HepG2 (cell line): ENCODE data around the gene PSKH1. TPM values are rescaled to one million over a fixed set of nuclear protein-coding genes. Genes with fewer than 3 reads are reported as not detected.

ENCODE experiments used
- ATF1 ChIP-seq: IDR thresholded peaks from 2 replicates; pipeline ENCODE4 v1.6.1; 2016; ENCODE audit warnings: mild to moderate bottlenecking, control low read depth
- ATF7 ChIP-seq, 2 experiments: fragments of 450-650 bp in 1 of 2; sonication (generic) in 1 of 2; formaldehyde crosslinking in 1 of 2; IDR thresholded peaks; 2 replicates each; pipeline versions ENCODE4 v1.4.0 to v1.6.1; 2016 to 2020; ENCODE audit warnings: antibody characterized with exemption in 1 of 2, mild to moderate bottlenecking in 1 of 2, missing genetic modification reagents in 1 of 2
- CREB1 ChIP-seq, 2 experiments: fragments of 450-650 bp in 1 of 2; IDR thresholded peaks; 2 replicates each; pipeline ENCODE4 v1.6.1; 2016 to 2017; ENCODE audit warnings: control low read depth in 1 of 2, mild to moderate bottlenecking in 1 of 2, missing compliant biosample characterization in 1 of 2, missing genetic modification characterization in 1 of 2
- ERF ChIP-seq: IDR thresholded peaks from 2 replicates; pipeline ENCODE4 v1.6.1; 2018; ENCODE audit warnings: missing biosample characterization, missing genetic modification reagents
- JDP2 ChIP-seq: sonication (generic); formaldehyde crosslinking; IDR thresholded peaks from 2 replicates; pipeline ENCODE4 v1.8.1; 2022; ENCODE audit warnings: missing genetic modification reagents, borderline replicate concordance
- KDM4B ChIP-seq: sonication (generic); formaldehyde crosslinking; IDR thresholded peaks from 2 replicates; pipeline ENCODE4 v1.4.0; 2020; ENCODE audit warnings: missing genetic modification reagents
- MIER2 ChIP-seq: IDR thresholded peaks from 2 replicates; pipeline ENCODE4 v1.6.1; 2016; ENCODE audit warnings: missing biosample characterization, missing genetic modification reagents
- MTF1 ChIP-seq: sonication (generic); formaldehyde crosslinking; IDR thresholded peaks from 2 replicates; pipeline ENCODE4 v1.5.0; 2020; ENCODE audit warnings: missing genetic modification reagents
- NCOA2 ChIP-seq: sonication (generic); formaldehyde crosslinking; IDR thresholded peaks from 2 replicates; pipeline ENCODE4 v1.8.0; 2022; ENCODE audit warnings: inconsistent platforms
- NFYC ChIP-seq: IDR thresholded peaks from 2 replicates; pipeline ENCODE4 v1.6.1; 2016; ENCODE audit warnings: missing genetic modification reagents, missing compliant biosample characterization
- YY1 ChIP-seq: IDR thresholded peaks from 2 replicates; pipeline ENCODE4 v1.6.1; 2011; ENCODE audit warnings: low read length, low read depth, moderate library complexity, mild to moderate bottlenecking; ENCODE audit not compliant: insufficient read depth, insufficient replicate concordance
- ZMYM4 ChIP-seq: sonication (generic); formaldehyde crosslinking; IDR thresholded peaks from 2 replicates; pipeline ENCODE4 v1.8.1; 2023; ENCODE audit warnings: mild to moderate bottlenecking, missing genetic modification reagents
- ZNF160 ChIP-seq: sonication (generic); formaldehyde crosslinking; IDR thresholded peaks from 2 replicates; pipeline ENCODE4 v1.8.0; 2022; ENCODE audit warnings: mild to moderate bottlenecking, inconsistent platforms, missing genetic modification reagents
- ZNF232 ChIP-seq: sonication (generic); formaldehyde crosslinking; IDR thresholded peaks from 2 replicates; pipeline ENCODE4 v1.4.0; 2020; ENCODE audit warnings: missing genetic modification reagents, borderline replicate concordance
- ZNF264 ChIP-seq: sonication (generic); formaldehyde crosslinking; IDR thresholded peaks from 2 replicates; pipeline ENCODE4 v1.4.0; 2020; ENCODE audit warnings: missing genetic modification reagents
- ZNF33B ChIP-seq: sonication (generic); formaldehyde crosslinking; IDR thresholded peaks from 2 replicates; pipeline ENCODE4 v1.5.1; 2020; ENCODE audit warnings: mild to moderate bottlenecking, missing genetic modification reagents
- ZNF431 ChIP-seq: sonication (generic); formaldehyde crosslinking; IDR thresholded peaks from 2 replicates; pipeline ENCODE4 v1.9.0; 2022; ENCODE audit warnings: missing genetic modification reagents, low read depth, mild to moderate bottlenecking, borderline replicate concordance
- ZNF552 ChIP-seq: sonication (generic); formaldehyde crosslinking; IDR thresholded peaks from 2 replicates; pipeline ENCODE4 v1.9.0; 2022; ENCODE audit warnings: missing genetic modification reagents, mild to moderate bottlenecking, borderline replicate concordance
- ZNF614 ChIP-seq: IDR thresholded peaks from 2 replicates; pipeline ENCODE4 v1.6.1; 2018; ENCODE audit warnings: missing biosample characterization, missing genetic modification reagents, inconsistent platforms, borderline replicate concordance
- ZNF616 ChIP-seq: sonication (generic); formaldehyde crosslinking; IDR thresholded peaks from 2 replicates; pipeline ENCODE4 v1.5.0; 2020; ENCODE audit warnings: low read depth, mild to moderate bottlenecking, missing genetic modification reagents
- ZNF652 ChIP-seq: IDR thresholded peaks from 2 replicates; pipeline ENCODE4 v1.6.1; 2016; ENCODE audit warnings: low read depth, borderline replicate concordance
- ZNF660 ChIP-seq: sonication (generic); formaldehyde crosslinking; IDR thresholded peaks from 2 replicates; pipeline ENCODE4 v1.5.1; 2020; ENCODE audit warnings: mild to moderate bottlenecking, low read depth, missing genetic modification reagents, borderline replicate concordance
- ZNF761 ChIP-seq: sonication (generic); formaldehyde crosslinking; conservative IDR thresholded peaks from 2 replicates; pipeline ENCODE4 v1.4.0; 2020; ENCODE audit warnings: mild to moderate bottlenecking, missing genetic modification reagents
- ZNF850 ChIP-seq: sonication (generic); formaldehyde crosslinking; conservative IDR thresholded peaks from 2 replicates; pipeline ENCODE4 v1.9.0; 2021; ENCODE audit warnings: mild to moderate bottlenecking, missing genetic modification reagents
- polyA plus RNA-seq, 8 experiments: library from polyadenylated mRNA; depleted of rRNA in 3 of 8; stranded (reverse) in 7 of 8; unstranded in 1 of 8; fragments of >200 nt; fragmentation: Illumina TruSeq in 4 of 8; extraction: Trizol in 4 of 8; gene quantifications; 2 replicates each; pipeline versions ENCODE4 v1.2.1 to v1.2.3, GENCODE V29; 2011 to 2016; ENCODE audit warnings: low read depth in 4 of 8, missing spikeins in 1 of 8, mixed read lengths in 1 of 8; ENCODE audit not compliant: insufficient read depth in 1 of 8
- total RNA-seq, 5 experiments: library from RNA; depleted of rRNA; stranded (reverse); fragments of >200 nt; fragmentation: Illumina TruSeq; extraction: Trizol; gene quantifications; 2 replicates each; pipeline ENCODE4 v1.2.3, GENCODE V29; 2016; ENCODE audit warnings: low read depth in 1 of 5
- TF ChIP-seq, protein P1 (sequence below): sonication (generic); formaldehyde crosslinking; IDR thresholded peaks from 2 replicates; pipeline ENCODE4 v1.5.1; 2020; ENCODE audit warnings: missing genetic modification reagents, mild to moderate bottlenecking, borderline replicate concordance
- TF ChIP-seq, protein P2 (sequence below): sonication (generic); formaldehyde crosslinking; IDR thresholded peaks from 2 replicates; pipeline ENCODE4 v1.4.0; 2020; ENCODE audit warnings: missing genetic modification reagents
- TF ChIP-seq, protein P3 (sequence below): sonication (generic); formaldehyde crosslinking; IDR thresholded peaks from 2 replicates; pipeline ENCODE4 v1.5.0; 2020; ENCODE audit warnings: missing genetic modification reagents

Gene PSKH1
- total and polyA plus RNA-seq, 2 of the 13 experiments (the other 11 are each of a cell fraction or from before 2014, with no cell fraction given), result 8.4 to 19.1 TPM

DNA sequence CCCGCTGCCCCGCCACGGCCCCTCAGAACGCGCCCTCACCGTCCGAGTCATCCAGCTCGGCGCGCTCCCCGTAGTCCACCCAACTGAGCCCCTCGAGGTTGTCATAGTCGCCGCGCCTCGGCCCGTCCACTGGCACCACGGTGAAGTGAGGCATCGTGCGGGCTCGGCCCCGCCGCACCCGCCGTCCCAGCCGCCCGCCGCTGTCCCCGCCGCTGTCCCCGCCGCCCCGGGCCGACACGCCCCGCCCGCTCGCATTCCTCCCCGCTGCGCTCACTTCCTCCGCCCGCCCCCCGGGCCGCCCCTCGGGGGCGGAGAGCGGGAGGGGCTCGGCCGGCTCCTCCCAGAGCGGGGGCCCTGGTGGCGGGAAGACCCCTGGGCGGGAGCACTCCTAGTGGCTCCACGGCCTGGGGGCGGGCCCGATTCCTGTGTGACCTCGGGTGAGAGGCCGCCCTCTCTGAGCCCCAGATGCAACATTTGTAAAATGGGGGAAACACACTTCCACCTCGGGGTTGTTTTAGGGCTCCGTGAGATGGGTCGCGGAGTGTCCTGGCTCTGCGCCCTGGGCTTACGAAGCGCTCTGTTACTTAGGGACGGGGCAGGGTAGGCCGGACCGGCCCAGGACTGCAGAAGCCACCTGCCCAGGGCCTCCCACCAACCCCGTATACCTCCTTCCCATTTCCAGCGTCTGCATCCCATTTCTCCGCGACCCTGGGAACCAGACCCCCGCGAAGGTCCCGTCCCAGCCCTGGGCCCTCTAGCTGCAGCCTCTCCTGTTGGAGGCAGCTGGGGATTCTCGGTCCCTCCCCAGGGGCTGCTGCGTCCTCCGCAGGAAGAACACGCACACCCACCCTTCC is 75.6 kb downstream of the PSKH1 start, which contains the start of gene SLC12A4 (continued):
- no peak for TF ChIP-seq ZNF660
- peak; percentile 53; the same call in 1 of the 2 replicates for TF ChIP-seq KDM4B (CRISPR knock-in tag)
- TF ChIP-seq ZNF616, result no peak
- no peak for TF ChIP-seq ATF1
- TF ChIP-seq ERF (CRISPR knock-in tag), result peak; percentile 62; the same call in 1 of the 2 replicates
- TF ChIP-seq ZNF761 (CRISPR knock-in tag), result no peak
- TF ChIP-seq JDP2 (CRISPR knock-in tag), result no peak
- no peak for TF ChIP-seq ZNF431 (CRISPR knock-in tag)
- TF ChIP-seq ZNF850, result no peak
- TF ChIP-seq NCOA2, result no peak
- TF ChIP-seq, protein P1, sequence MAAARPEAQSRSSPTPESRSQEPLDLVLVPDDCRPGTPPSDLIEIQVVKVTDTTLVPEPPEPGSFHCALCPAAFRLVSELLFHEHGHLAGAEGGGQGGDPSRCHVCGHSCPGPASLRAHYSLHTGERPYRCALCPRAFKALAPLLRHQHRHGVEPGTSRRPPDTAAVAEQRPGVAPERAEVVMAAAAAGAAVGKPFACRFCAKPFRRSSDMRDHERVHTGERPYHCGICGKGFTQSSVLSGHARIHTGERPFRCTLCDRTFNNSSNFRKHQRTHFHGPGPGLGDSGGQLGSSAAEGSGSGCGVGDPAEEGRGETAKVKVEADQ (CRISPR knock-in tag), result peak; percentile 69; the same call in 1 of the 2 replicates
- no peak; the same call in 1 of the 2 replicates for TF ChIP-seq ZNF264 (CRISPR knock-in tag)
- no peak for TF ChIP-seq ZNF552 (CRISPR knock-in tag)
- 0 out of 2 replicates have a peak, but pooled peaks have one; percentile 28 for TF ChIP-seq MTF1 (CRISPR knock-in tag)
- peak; percentile 64 for TF ChIP-seq YY1
- peak; percentile 65 for TF ChIP-seq ZMYM4 (CRISPR knock-in tag)
- TF ChIP-seq, protein P2, sequence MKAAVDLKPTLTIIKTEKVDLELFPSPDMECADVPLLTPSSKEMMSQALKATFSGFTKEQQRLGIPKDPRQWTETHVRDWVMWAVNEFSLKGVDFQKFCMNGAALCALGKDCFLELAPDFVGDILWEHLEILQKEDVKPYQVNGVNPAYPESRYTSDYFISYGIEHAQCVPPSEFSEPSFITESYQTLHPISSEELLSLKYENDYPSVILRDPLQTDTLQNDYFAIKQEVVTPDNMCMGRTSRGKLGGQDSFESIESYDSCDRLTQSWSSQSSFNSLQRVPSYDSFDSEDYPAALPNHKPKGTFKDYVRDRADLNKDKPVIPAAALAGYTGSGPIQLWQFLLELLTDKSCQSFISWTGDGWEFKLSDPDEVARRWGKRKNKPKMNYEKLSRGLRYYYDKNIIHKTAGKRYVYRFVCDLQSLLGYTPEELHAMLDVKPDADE (CRISPR knock-in tag), result 0 out of 2 replicates have a peak, but pooled peaks have one; percentile 40
- 0 out of 2 replicates have a peak, but pooled peaks have one; percentile 35 for TF ChIP-seq ZNF33B (CRISPR knock-in tag)
- TF ChIP-seq ATF7 (IDR thresholded peaks at IDR 0.05), result no peak
- peak; percentile 94 for TF ChIP-seq ATF7 (CRISPR knock-in tag; IDR thresholded peaks at IDR 0.05)
- TF ChIP-seq, protein P3, sequence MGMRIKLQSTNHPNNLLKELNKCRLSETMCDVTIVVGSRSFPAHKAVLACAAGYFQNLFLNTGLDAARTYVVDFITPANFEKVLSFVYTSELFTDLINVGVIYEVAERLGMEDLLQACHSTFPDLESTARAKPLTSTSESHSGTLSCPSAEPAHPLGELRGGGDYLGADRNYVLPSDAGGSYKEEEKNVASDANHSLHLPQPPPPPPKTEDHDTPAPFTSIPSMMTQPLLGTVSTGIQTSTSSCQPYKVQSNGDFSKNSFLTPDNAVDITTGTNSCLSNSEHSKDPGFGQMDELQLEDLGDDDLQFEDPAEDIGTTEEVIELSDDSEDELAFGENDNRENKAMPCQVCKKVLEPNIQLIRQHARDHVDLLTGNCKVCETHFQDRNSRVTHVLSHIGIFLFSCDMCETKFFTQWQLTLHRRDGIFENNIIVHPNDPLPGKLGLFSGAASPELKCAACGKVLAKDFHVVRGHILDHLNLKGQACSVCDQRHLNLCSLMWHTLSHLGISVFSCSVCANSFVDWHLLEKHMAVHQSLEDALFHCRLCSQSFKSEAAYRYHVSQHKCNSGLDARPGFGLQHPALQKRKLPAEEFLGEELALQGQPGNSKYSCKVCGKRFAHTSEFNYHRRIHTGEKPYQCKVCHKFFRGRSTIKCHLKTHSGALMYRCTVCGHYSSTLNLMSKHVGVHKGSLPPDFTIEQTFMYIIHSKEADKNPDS (CRISPR knock-in tag), result no peak
- TF ChIP-seq ZNF652, result no peak
- no peak for TF ChIP-seq ZNF160 (CRISPR knock-in tag)
- no peak for TF ChIP-seq CREB1 (IDR thresholded peaks at IDR 0.05)
- TF ChIP-seq CREB1 (CRISPR knock-in tag; IDR thresholded peaks at IDR 0.05), result no peak
- TF ChIP-seq ZNF614 (CRISPR knock-in tag), result peak; percentile 66; the same call in 1 of the 2 replicates
- TF ChIP-seq ZNF232 (CRISPR knock-in tag), result no peak; the same call in 1 of the 2 replicates
- TF ChIP-seq NFYC, result 0 out of 2 replicates have a peak, but pooled peaks have one; percentile 24
- TF ChIP-seq MIER2 (CRISPR knock-in tag), result no peak; the same call in 1 of the 2 replicates
